ENCODE measurements around the gene HTR3D.
"Not testable (repeated sequence)": the region's sequence is repeated elsewhere in the genome, so short reads cannot be mapped to it uniquely, and the experiment has no call there.

The HTR3D gene

GRCh38 chr3:184016811-184017671 is 14.5 kb upstream of the HTR3D start:
- DNase-seq: peak; percentile 50 to 55

GRCh38 chr3:184017672-184018423 is 13.7 kb upstream of the HTR3D start, which contains the start of gene ABCC5:
Gene ABCC5, minus strand, starts transcription at chr3:184017884. Its CDS starts 3,492 bp downstream, at chr3:184014392.
- peak; percentile 87 to 89 for DNase-seq

- DNase-seq: no peak
These were observed 13.0 kb upstream of the HTR3D start for GRCh38 chr3:184018424-184018973.

GRCh38 chr3:184022323-184022722 is 9.2 kb upstream of the HTR3D start:
- no peak for DNase-seq

- DNase-seq: not testable (repeated sequence)
These were observed 6.3 kb upstream of the HTR3D start for GRCh38 chr3:184025256-184025655.

GRCh38 chr3:184028275-184028890 is 3.2 kb upstream of the HTR3D start:
- DNase-seq: not testable (repeated sequence)

GRCh38 chr3:184029443-184029842 is 2.1 kb upstream of the HTR3D start:
- DNase-seq: no peak

GRCh38 chr3:184030536-184030935 is 1.0 kb upstream of the HTR3D start:
- DNase-seq: no peak

GRCh38 chr3:184037816-184038215 is 6.3 kb downstream of the HTR3D start:
- no peak for DNase-seq

GRCh38 chr3:184038307-184038706 is 6.8 kb downstream of the HTR3D start:
- not testable (repeated sequence) for DNase-seq

GRCh38 chr3:184039414-184039813 is 7.9 kb downstream of the HTR3D start:
- no peak for DNase-seq

- no peak for DNase-seq
These were observed 8.5 kb downstream of the HTR3D start for GRCh38 chr3:184040010-184040409.

- DNase-seq: no peak
These were observed 11.1 kb downstream of the HTR3D start for GRCh38 chr3:184042617-184043016.

- DNase-seq: no peak
These were observed 14.5 kb downstream of the HTR3D start for GRCh38 chr3:184045995-184046394.

- no peak for DNase-seq
These were observed 18.8 kb downstream of the HTR3D start for GRCh38 chr3:184050217-184050847.

GRCh38 chr3:184052767-184053166 is 21.2 kb downstream of the HTR3D start, which contains the start of gene HTR3C:
Gene HTR3C, plus strand, starts transcription at chr3:184053047. Its CDS starts 34 bp downstream, at chr3:184053081.
- DNase-seq: no peak

GRCh38 chr3:184058029-184058428 is 26.5 kb downstream of the HTR3D start:
- DNase-seq: no peak

GRCh38 chr3:184059424-184059823 is 27.9 kb downstream of the HTR3D start:
- DNase-seq: no peak

GRCh38 chr3:184062637-184063036 is 31.1 kb downstream of the HTR3D start:
- no peak for DNase-seq

- no peak for DNase-seq
These were observed 34.7 kb downstream of the HTR3D start for GRCh38 chr3:184066211-184066610.

GRCh38 chr3:184067573-184068055 is 36.1 kb downstream of the HTR3D start:
- no peak for DNase-seq

GRCh38 chr3:184068344-184068743 is 36.8 kb downstream of the HTR3D start:
- no peak for DNase-seq
